Effector memory CD4-positive, alpha-beta T cell (primary cell): ENCODE data around the gene PLAGL1.
"Not testable (repeated sequence)": the region's sequence is repeated elsewhere in the genome, so short reads cannot be mapped to it uniquely, and the experiment has no call there.

Source experiments
- DNase-seq, 3 donors: peaks; one replicate each; pipeline ENCODE4 v3.0.0-alpha.2; 2020
- H3K27ac ChIP-seq: 2 replicates; pipeline ENCODE4 v1.7.0; 2013; ENCODE audit warnings: mild to moderate bottlenecking, low read length, moderate library complexity; ENCODE audit not compliant: insufficient read depth, poor library complexity, severe bottlenecking
- H3K27me3 ChIP-seq: replicated peaks from 2 replicates; pipeline ENCODE4 v1.7.0; 2013; ENCODE audit warnings: mild to moderate bottlenecking, low read length; ENCODE audit not compliant: insufficient read depth, control insufficient read depth, poor library complexity, severe bottlenecking
- H3K36me3 ChIP-seq: 2 replicates; pipeline ENCODE4 v1.7.0; 2013; ENCODE audit warnings: mild to moderate bottlenecking, low read length, moderate library complexity; ENCODE audit not compliant: control insufficient read depth, insufficient read depth
- H3K4me1 ChIP-seq: 2 replicates; pipeline ENCODE4 v1.7.0; 2013; ENCODE audit warnings: low read length, mild to moderate bottlenecking; ENCODE audit not compliant: control insufficient read depth, insufficient read depth, poor library complexity, severe bottlenecking
- H3K4me3 ChIP-seq: 2 replicates; pipeline ENCODE4 v1.7.0; 2013; ENCODE audit warnings: low read length, low read depth, mild to moderate bottlenecking; ENCODE audit not compliant: insufficient read depth, poor library complexity, severe bottlenecking
- H3K9me3 ChIP-seq: 2 replicates; pipeline ENCODE4 v1.7.0; 2013; ENCODE audit warnings: mild to moderate bottlenecking, low read length, moderate library complexity; ENCODE audit not compliant: control insufficient read depth

The PLAGL1 gene

GRCh38 chr6:143917026-143917425 lies 91.0 kb downstream of the PLAGL1 start:
- not testable (repeated sequence) for H3K4me1 ChIP-seq, DNase-seq, H3K4me3 ChIP-seq, H3K27ac ChIP-seq, H3K9me3 ChIP-seq, H3K36me3 ChIP-seq, H3K27me3 ChIP-seq

DNA sequence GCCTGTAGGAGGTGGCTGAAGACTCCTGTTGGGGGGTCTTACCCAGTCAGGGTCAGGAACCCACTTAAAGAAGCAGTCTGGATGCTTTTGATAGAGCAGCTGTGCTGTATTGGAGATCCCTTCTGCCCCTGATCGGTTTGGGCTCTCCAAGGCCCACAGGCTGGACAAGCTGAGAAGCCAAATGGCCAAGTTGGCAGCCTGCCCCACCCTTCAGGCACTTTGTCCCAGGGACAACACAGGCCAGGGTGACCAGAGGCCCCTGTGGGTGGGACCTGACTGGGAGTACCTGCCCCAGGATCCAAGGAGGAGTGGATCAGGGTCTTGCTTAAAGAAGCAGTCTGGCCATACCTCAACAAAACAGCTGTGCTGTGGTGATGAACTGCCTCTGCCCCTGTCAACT lies 95.4 kb downstream of the PLAGL1 start:
- no peak overlapping the region for H3K4me3 ChIP-seq

GRCh38 chr6:143911028-143911427 lies 97.0 kb downstream of the PLAGL1 start:
- no peak overlapping the region for H3K4me3 ChIP-seq
- no peaks in the 10 kb centered on the region for H3K27me3 ChIP-seq
- no peaks in the 10 kb centered on the region for H3K4me1 ChIP-seq
- no peak overlapping the region for H3K27ac ChIP-seq
- no peaks in the 10 kb centered on the region for H3K9me3 ChIP-seq
- no peaks in the 10 kb centered on the region for H3K36me3 ChIP-seq
- no peak for DNase-seq

More for the DNA sequence above, 95.4 kb downstream of the PLAGL1 start:
- no peaks in the 10 kb centered on the region for H3K27me3 ChIP-seq
- no peaks in the 10 kb centered on the region for H3K9me3 ChIP-seq
- no peak for DNase-seq
- H3K27ac ChIP-seq = no peak overlapping the region
- H3K4me1 ChIP-seq = no peaks in the 10 kb centered on the region
- no peaks in the 10 kb centered on the region for H3K36me3 ChIP-seq

- H3K27ac ChIP-seq = no peak overlapping the region
- no peaks in the 10 kb centered on the region for H3K36me3 ChIP-seq
- H3K9me3 ChIP-seq = no peaks in the 10 kb centered on the region
- no peak overlapping the region for H3K4me3 ChIP-seq
- no peak for DNase-seq
- H3K27me3 ChIP-seq = no peaks in the 10 kb centered on the region
- H3K4me1 ChIP-seq = no peaks in the 10 kb centered on the region
Measured at GRCh38 chr6:143902827-143903226, 105.2 kb downstream of the PLAGL1 start.

DNA sequence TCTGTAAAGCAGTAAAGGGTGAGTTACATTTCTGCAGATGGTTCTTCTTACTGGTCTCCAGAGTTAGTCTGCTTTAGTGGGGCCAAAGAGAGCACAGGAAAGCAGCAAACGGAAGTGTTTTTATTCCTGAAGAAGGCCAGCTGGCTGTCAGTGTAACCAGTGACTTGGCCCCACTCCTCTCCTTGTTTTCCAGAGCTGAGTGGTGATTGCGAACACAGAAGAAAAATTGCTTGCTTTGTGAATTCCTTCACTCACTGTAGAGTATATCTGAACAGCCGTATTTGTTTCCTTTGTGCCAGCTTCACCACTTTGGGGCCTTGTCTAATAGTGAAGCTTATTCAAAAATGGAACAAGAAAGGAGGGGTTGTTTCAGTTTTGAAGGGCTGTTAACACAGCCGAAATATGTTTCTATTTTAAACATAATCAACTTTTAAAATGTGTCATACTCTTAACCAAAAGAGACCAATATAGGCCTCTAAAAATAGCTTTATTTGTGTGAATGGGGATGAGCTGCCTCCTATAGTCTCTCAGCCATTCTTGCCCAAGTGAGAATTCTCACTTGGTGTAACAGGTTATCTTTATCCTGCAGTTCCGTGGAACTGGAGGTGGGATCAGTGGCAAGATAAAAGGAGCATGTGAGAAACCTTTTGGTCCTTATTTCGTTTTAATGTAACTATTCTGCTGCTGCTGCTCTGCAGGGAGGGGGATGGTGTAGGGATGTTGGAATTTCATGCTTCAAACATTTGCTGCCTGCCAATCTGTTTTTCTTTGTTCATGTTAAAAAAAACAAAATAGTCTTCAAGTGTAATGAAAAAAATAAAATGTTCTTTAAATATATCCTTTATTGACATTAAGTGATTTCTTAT lies 105.9 kb downstream of the PLAGL1 start:
- H3K27ac ChIP-seq = no peak overlapping the region
- no peaks in the 10 kb centered on the region for H3K36me3 ChIP-seq

GRCh38 chr6:143900358-143900757 lies 107.7 kb downstream of the PLAGL1 start:
- Histone ChIP-seq H3K9me3 (no peaks in the 10 kb centered on the region), H3K27me3 (no peaks in the 10 kb centered on the region), H3K4me3 (no peak overlapping the region), H3K36me3 (no peaks in the 10 kb centered on the region), H3K27ac (no peak overlapping the region), H3K4me1 (no peaks in the 10 kb centered on the region)
- no peak for DNase-seq

More for the DNA sequence above, 105.9 kb downstream of the PLAGL1 start:
- Histone ChIP-seq H3K4me1 (no peaks in the 10 kb centered on the region), H3K4me3 (no peak overlapping the region), H3K9me3 (no peaks in the 10 kb centered on the region), H3K27me3 (no peaks in the 10 kb centered on the region)
- DNase-seq = no peak

DNA sequence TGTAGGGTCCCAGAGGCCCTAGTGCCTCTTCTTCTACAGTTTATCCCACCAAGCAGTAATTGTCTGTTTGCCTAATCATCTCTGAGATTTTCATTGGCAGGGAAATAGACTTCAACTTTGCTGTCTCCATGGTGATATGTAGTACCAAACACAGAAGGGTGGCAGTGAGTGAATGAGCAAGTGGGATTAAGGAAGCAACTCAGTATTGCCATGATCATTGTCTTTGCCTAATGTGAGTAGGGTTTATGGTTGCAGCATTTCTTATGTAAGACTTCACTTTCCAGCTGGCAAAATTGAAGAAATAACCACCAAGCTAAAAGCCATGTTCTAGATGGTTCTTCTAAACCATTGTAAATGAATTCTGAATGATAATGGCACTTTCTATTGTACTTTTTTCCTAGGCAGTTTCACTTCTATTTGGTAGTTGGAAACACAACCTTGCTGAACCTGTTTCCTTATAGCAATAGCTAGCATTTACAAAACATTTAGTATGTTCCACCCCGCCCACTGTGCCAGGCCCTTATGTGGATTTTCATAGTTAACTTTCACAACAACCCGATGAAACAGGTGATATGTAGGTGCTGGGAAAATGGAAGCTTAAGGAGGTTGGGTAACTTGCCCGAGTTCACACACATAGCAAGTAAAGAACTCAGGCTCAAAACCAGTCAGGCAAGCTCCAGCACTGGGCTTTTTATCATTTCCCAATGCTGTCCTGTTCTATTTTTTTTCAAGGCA lies 111.8 kb downstream of the PLAGL1 start:
- H3K27me3 ChIP-seq = no peaks in the 10 kb centered on the region
- H3K36me3 ChIP-seq = no peaks in the 10 kb centered on the region
- no peaks in the 10 kb centered on the region for H3K4me1 ChIP-seq
- DNase-seq = no peak
- no peak overlapping the region for H3K4me3 ChIP-seq
- H3K27ac ChIP-seq = no peak overlapping the region
- H3K9me3 ChIP-seq = no peaks in the 10 kb centered on the region

DNA sequence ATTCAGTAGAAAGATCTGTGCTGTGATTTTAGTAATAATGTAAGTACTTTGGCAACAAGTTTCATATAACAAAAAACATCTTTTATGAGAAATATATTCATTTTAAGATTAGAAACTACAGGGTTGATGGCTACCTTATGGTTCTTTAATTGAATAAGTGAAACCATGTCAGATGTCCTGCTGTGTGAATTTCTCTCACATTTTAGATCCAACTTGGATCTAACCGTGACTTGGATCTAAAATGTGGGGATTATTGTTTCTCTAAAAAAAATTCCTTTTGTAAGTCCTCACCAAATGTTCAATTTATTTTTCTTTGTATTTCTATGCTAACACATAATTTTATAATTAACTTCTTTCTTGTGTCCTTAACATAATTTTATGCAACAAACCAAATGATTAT lies 113.4 kb downstream of the PLAGL1 start:
- no peak overlapping the region for H3K4me3 ChIP-seq
- H3K9me3 ChIP-seq = no peaks in the 10 kb centered on the region
- no peaks in the 10 kb centered on the region for H3K36me3 ChIP-seq
- no peaks in the 10 kb centered on the region for H3K27me3 ChIP-seq
- no peaks in the 10 kb centered on the region for H3K4me1 ChIP-seq
- no peak for DNase-seq
- H3K27ac ChIP-seq = no peak overlapping the region
